ENCODE measurements around the gene EIF3I. TPM values are rescaled to one million over a fixed set of nuclear protein-coding genes. Genes with fewer than 3 reads are reported as not detected.

The EIF3I gene
- total RNA-seq, 1 experiment from 2014 or later: 294 TPM

DNA sequence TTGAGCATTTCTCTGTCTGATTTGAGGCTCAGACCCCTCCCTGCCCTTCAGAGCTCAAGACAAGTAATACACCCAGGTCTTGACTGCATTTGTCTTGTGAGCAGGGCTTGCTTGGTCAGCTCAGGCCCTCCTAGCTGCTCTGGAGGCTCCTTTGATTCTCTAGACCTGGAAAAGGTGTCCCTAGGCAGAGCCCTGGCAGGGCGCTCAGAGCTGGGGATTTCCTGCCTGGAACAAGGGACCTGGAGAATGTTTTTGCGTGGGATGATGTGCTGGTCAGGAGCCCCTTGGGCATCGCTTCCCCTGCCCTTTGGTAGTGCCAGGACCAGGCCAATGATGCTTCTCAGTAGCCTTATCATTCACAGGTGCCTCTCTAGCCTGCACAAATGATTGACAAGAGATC, 26.7 kb upstream of the EIF3I start:
- no peak overlapping the region for H3K27ac ChIP-seq (ENCODE audit: low read length)
- no peaks in the 10 kb centered on the region for H3K27me3 ChIP-seq (ENCODE audit: control insufficient read depth, insufficient read depth, low read length)
- no peak overlapping the region for H3K4me3 ChIP-seq (ENCODE audit: low read depth in 2 of 2, low read length in 2 of 2)
- no peak for DNase-seq (ENCODE audit: low read depth, low spot score)
- in situ Hi-C loops (cut with HindIII; ENCODE audit: low pct_unique_long_range_greater_than_20kb, low sequenced_read_pairs) (no loop called here), intact Hi-C loops (cut with micrococcal nuclease; ENCODE audit: unreplicated experiment) (no loop called here)
- POLR2A ChIA-PET: interaction anchor here (0.6 kb wide), 1 partner anchor 12 kb away, joined by 19 read pairs; no protein-coding TSS in a partner anchor
- no TSS peak for BruUV-seq (replicated peaks)
- H3K36me3 ChIP-seq (ENCODE audit: control insufficient read depth, insufficient read depth, low read length): peaks cover 26% of the 10 kb centered on the region
- ATAC-seq: no peak
- no peaks in the 10 kb centered on the region for H3K9me3 ChIP-seq (ENCODE audit: control insufficient read depth, insufficient read depth, low read depth, low read length)
- CTCF ChIA-PET: no interaction called here
- peaks cover 36% of the 10 kb centered on the region for H3K4me1 ChIP-seq (ENCODE audit: control insufficient read depth, insufficient read depth, low read length)
- 0 out of 2 replicates have a peak, but pooled peaks have one; percentile 38 for TF ChIP-seq POLR2AphosphoS5 (IDR thresholded peaks at IDR 0.05; ENCODE audit: low read depth, low read length)
- TF ChIP-seq, protein P1, sequence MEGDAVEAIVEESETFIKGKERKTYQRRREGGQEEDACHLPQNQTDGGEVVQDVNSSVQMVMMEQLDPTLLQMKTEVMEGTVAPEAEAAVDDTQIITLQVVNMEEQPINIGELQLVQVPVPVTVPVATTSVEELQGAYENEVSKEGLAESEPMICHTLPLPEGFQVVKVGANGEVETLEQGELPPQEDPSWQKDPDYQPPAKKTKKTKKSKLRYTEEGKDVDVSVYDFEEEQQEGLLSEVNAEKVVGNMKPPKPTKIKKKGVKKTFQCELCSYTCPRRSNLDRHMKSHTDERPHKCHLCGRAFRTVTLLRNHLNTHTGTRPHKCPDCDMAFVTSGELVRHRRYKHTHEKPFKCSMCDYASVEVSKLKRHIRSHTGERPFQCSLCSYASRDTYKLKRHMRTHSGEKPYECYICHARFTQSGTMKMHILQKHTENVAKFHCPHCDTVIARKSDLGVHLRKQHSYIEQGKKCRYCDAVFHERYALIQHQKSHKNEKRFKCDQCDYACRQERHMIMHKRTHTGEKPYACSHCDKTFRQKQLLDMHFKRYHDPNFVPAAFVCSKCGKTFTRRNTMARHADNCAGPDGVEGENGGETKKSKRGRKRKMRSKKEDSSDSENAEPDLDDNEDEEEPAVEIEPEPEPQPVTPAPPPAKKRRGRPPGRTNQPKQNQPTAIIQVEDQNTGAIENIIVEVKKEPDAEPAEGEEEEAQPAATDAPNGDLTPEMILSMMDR (IDR thresholded peaks at IDR 0.05): no peak

DNA sequence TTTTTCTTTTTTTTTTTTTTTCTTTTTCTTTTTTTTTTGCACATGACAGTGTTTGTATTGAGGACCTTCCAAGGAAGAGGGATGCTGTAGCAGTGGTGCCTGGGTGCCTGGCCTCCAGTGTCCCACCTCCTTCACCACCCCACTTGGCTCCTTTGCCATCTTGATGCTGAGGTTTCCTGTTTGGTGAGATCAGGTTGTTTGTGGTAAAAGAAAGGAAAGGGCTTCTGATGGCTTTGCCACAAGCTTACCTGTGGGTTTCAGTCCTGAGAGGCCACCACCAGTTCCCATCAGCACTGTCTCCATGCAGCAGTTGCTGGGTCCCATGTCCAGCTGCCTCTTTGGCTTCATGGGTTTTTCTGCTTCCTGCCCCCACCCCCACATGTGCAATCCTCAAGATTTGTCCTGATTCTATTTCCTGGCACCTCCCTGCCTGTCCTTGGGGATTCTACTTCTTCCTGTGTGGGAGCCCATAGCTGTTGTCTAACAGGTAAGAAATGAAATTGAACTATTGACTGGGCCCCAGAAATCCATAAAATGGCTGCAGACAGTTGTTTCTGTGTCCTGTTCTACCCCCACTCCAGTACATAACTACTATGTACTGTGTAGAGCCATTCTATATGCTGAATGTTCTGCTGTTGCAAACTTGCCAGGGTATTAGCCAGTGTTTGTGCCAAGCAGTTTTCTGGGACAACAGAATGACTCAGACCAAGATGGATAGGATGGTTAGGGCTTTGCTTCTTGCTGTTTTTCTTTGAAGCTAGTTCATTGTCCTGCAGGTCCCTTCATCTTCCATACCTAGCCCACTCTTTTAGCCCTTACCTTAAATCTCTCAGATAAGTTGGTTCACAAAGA, 26.0 kb upstream of the EIF3I start:
- H3K36me3 ChIP-seq (ENCODE audit: control insufficient read depth, insufficient read depth, low read length): peaks cover 26% of the 10 kb centered on the region
- BruUV-seq (replicated peaks): TSS peak; percentile 70
- CTCF ChIA-PET: no interaction called here

DNA sequence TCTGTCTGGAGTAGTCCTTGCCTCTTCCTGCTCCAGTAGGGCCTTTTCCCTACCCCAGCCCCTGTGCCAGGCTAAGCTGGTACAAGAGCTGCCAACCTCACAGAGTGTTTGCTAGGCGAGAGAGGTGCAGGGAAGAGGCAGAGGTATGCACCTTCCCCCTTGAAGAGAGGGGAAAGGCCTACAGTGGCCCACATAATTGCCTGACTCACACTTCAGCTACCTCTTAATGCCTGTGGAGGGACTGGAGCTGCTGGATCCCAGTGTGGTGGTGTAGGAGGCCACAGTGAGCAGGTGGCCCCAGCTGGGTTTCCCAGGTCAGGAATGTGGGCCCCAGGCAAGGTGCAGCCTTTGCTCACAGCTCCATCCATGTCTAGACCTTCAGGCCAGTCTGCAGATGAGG, 25.1 kb upstream of the EIF3I start:
- ATAC-seq (no peak), DNase-seq (ENCODE audit: low read depth, low spot score) (no peak)
- Histone ChIP-seq H3K4me3 (ENCODE audit: low read depth in 2 of 2, low read length in 2 of 2) (no peak overlapping the region), H3K4me1 (ENCODE audit: control insufficient read depth, insufficient read depth, low read length) (peaks cover 48% of the 10 kb centered on the region), H3K27me3 (ENCODE audit: control insufficient read depth, insufficient read depth, low read length) (no peaks in the 10 kb centered on the region), H3K36me3 (ENCODE audit: control insufficient read depth, insufficient read depth, low read length) (peaks cover 21% of the 10 kb centered on the region), H3K9me3 (ENCODE audit: control insufficient read depth, insufficient read depth, low read depth, low read length) (no peaks in the 10 kb centered on the region), H3K27ac (ENCODE audit: low read length) (no peak overlapping the region)
- ChIA-PET CTCF (no interaction called here), POLR2A (interaction anchor here (0.6 kb wide), 2 partner anchors 90 to 118 kb away, joined by 4 read pairs; no protein-coding TSS in a partner anchor)
- no peak for TF ChIP-seq TCF7L2 (IDR thresholded peaks at IDR 0.05; ENCODE audit: low read depth, low read length)
- TF ChIP-seq SIN3A (IDR thresholded peaks at IDR 0.05; ENCODE audit: borderline replicate concordance, insufficient read depth, low read depth, low read length): no peak
- TF ChIP-seq, protein P2, sequence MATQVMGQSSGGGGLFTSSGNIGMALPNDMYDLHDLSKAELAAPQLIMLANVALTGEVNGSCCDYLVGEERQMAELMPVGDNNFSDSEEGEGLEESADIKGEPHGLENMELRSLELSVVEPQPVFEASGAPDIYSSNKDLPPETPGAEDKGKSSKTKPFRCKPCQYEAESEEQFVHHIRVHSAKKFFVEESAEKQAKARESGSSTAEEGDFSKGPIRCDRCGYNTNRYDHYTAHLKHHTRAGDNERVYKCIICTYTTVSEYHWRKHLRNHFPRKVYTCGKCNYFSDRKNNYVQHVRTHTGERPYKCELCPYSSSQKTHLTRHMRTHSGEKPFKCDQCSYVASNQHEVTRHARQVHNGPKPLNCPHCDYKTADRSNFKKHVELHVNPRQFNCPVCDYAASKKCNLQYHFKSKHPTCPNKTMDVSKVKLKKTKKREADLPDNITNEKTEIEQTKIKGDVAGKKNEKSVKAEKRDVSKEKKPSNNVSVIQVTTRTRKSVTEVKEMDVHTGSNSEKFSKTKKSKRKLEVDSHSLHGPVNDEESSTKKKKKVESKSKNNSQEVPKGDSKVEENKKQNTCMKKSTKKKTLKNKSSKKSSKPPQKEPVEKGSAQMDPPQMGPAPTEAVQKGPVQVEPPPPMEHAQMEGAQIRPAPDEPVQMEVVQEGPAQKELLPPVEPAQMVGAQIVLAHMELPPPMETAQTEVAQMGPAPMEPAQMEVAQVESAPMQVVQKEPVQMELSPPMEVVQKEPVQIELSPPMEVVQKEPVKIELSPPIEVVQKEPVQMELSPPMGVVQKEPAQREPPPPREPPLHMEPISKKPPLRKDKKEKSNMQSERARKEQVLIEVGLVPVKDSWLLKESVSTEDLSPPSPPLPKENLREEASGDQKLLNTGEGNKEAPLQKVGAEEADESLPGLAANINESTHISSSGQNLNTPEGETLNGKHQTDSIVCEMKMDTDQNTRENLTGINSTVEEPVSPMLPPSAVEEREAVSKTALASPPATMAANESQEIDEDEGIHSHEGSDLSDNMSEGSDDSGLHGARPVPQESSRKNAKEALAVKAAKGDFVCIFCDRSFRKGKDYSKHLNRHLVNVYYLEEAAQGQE (IDR thresholded peaks at IDR 0.05; ENCODE audit: insufficient read depth in 1 of 2, low read depth in 2 of 2, low read length in 1 of 2): no peak
- no peak for TF ChIP-seq POLR2AphosphoS5 (IDR thresholded peaks at IDR 0.05; ENCODE audit: low read depth, low read length)
- TF ChIP-seq, protein P1 (IDR thresholded peaks at IDR 0.05): no peak
- intact Hi-C loops (cut with micrococcal nuclease; ENCODE audit: unreplicated experiment) (no loop called here), in situ Hi-C loops (cut with HindIII; ENCODE audit: low pct_unique_long_range_greater_than_20kb, low sequenced_read_pairs) (no loop called here)
- BruUV-seq (replicated peaks): no TSS peak

More for the DNA sequence above, 26.0 kb upstream of the EIF3I start:
- no peak overlapping the region; the same call in 1 of the 2 replicates for H3K27ac ChIP-seq (ENCODE audit: low read length)
- no peaks in the 10 kb centered on the region for H3K27me3 ChIP-seq (ENCODE audit: control insufficient read depth, insufficient read depth, low read length)
- no peak overlapping the region for H3K4me3 ChIP-seq (ENCODE audit: low read depth in 2 of 2, low read length in 2 of 2)
- no peak for ATAC-seq
- in situ Hi-C loops (cut with HindIII; ENCODE audit: low pct_unique_long_range_greater_than_20kb, low sequenced_read_pairs) (no loop called here), intact Hi-C loops (cut with micrococcal nuclease; ENCODE audit: unreplicated experiment) (no loop called here)
- DNase-seq (ENCODE audit: low read depth, low spot score): no peak
- H3K9me3 ChIP-seq (ENCODE audit: control insufficient read depth, insufficient read depth, low read depth, low read length): no peaks in the 10 kb centered on the region
- peaks cover 43% of the 10 kb centered on the region for H3K4me1 ChIP-seq (ENCODE audit: control insufficient read depth, insufficient read depth, low read length)
- TF ChIP-seq SIN3A (IDR thresholded peaks at IDR 0.05; ENCODE audit: borderline replicate concordance, insufficient read depth, low read depth, low read length) (no peak), POLR2AphosphoS5 (IDR thresholded peaks at IDR 0.05; ENCODE audit: low read depth, low read length) (peak; percentile 18; the same call in 1 of the 2 replicates)
- POLR2A ChIA-PET: no interaction called here
